Measurements from ENCODE around the gene YPEL5. TPM values are rescaled to one million over a fixed set of nuclear protein-coding genes. Genes with fewer than 3 reads are reported as not detected.

Gene YPEL5
- total RNA-seq, 4 donors from 2014 or later: 39.8 to 75.1 (median 59.0) TPM

DNA sequence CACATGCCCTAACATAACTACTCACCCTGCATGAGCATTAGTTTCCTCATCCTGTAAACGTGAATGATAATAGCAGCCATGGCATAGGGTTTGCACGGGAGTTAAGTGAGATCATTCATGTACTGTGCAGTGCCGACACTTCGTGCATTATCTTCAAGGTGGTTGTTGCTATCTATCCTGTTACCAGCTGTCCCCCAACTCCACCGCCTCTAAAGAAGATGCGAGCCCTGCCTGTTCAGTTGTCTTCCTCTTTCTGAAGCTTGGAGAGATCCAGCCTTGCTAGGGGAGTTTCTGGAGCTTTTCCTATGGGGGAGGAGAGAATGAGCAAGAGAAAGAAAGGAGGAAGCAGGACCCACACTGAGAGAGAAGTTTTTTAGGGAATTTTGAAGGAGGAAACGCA lies 34.4 kb downstream of the YPEL5 start:
- Histone ChIP-seq H3K9me3 (no peaks in the 10 kb centered on the region), H3K27ac (no peak overlapping the region), H3K4me1 (no peaks in the 10 kb centered on the region), H3K4me3 (no peak overlapping the region), H3K27me3 (no peaks in the 10 kb centered on the region), H3K36me3 (no peaks in the 10 kb centered on the region)
- TF ChIP-seq CTCF (IDR thresholded peaks at IDR 0.05) (no peak), POLR2A (IDR thresholded peaks at IDR 0.05) (no peak)
- DNase-seq: no peak

DNA sequence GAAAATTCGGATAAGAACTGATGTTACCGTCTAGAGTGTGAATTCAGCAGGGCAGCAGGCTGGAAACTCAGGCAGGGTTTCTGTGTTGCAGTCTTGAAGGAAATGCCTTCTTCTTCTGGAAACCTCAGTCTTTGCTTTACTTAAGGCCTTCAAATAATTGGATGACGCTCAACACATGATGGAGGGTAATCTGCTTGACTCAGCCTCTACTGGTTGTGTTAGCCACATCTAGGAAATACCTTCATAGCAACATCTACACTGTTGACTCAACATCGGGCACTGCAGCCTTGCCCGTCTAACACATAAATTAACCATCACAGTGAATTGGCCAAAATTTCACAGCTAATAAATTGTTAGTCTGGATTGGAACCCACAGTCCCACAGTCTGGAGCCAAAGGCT lies 37.2 kb downstream of the YPEL5 start:
- H3K36me3 ChIP-seq: no peaks in the 10 kb centered on the region
- no peak for DNase-seq
- TF ChIP-seq CTCF (IDR thresholded peaks at IDR 0.05): no peak

DNA sequence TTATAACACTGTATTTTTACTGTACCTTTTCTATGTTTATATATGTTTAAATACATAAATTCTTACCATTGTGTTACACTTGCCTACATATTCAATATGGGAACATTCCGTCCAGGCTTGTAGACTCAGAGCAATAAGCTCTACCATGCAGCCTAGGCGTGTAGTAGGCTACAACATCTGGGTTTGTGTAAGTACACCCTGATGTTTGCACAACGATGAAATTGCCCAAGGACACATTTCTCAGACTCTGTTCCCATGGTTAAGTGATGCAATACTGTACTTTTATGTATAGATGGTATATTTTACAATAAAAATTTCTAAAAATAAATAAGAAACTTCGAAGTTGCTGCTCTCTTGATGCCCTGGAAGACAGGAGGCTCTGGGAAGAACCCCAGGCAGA lies 38.4 kb downstream of the YPEL5 start:
- DNase-seq: no peak
- Histone ChIP-seq H3K27ac (no peak overlapping the region), H3K4me3 (no peak overlapping the region), H3K9me3 (no peaks in the 10 kb centered on the region), H3K27me3 (no peaks in the 10 kb centered on the region), H3K36me3 (no peaks in the 10 kb centered on the region), H3K4me1 (no peaks in the 10 kb centered on the region)
- no peak for TF ChIP-seq CTCF (IDR thresholded peaks at IDR 0.05)
- no peak for TF ChIP-seq POLR2A (IDR thresholded peaks at IDR 0.05)

More for the DNA sequence above, 37.2 kb downstream of the YPEL5 start:
- Histone ChIP-seq H3K27ac (no peak overlapping the region), H3K9me3 (no peaks in the 10 kb centered on the region), H3K27me3 (no peaks in the 10 kb centered on the region), H3K4me1 (no peaks in the 10 kb centered on the region), H3K4me3 (no peak overlapping the region)

GRCh38 chr2:30188292-30188691 lies 41.5 kb downstream of the YPEL5 start:
- Histone ChIP-seq H3K36me3 (no peaks in the 10 kb centered on the region), H3K4me3 (no peak overlapping the region), H3K4me1 (no peaks in the 10 kb centered on the region), H3K27me3 (no peaks in the 10 kb centered on the region), H3K27ac (no peak overlapping the region), H3K9me3 (no peaks in the 10 kb centered on the region)
- DNase-seq: no peak
- TF ChIP-seq POLR2A (IDR thresholded peaks at IDR 0.05) (no peak), CTCF (IDR thresholded peaks at IDR 0.05) (no peak)

DNA sequence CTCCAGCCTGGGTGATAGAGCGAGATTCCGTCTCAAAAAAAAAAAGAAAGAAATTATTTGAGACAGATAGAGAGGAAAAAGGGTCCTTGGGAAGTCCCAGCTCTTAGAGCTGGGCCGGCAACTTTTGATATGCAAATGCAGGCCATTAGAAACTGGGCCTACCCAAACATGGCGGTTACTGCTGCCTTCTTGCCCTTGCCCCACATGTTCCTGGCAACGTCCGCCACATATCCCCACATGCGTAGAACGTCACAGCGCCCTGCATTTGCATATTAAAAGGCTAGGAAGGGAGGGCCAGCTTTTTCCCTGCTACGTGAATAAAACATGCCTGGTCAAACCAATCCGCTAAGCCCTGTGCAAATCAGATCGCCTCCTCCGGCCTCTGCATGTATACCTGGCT lies 43.8 kb downstream of the YPEL5 start:
- TF ChIP-seq POLR2A (IDR thresholded peaks at IDR 0.05): no peak
- no peak for TF ChIP-seq CTCF (IDR thresholded peaks at IDR 0.05)
- H3K9me3 ChIP-seq: no peaks in the 10 kb centered on the region
- no peak for DNase-seq
- no peaks in the 10 kb centered on the region for H3K27me3 ChIP-seq
- H3K36me3 ChIP-seq: no peaks in the 10 kb centered on the region
- H3K4me3 ChIP-seq: no peak overlapping the region
- no peaks in the 10 kb centered on the region for H3K4me1 ChIP-seq
- H3K27ac ChIP-seq: no peak overlapping the region

DNA sequence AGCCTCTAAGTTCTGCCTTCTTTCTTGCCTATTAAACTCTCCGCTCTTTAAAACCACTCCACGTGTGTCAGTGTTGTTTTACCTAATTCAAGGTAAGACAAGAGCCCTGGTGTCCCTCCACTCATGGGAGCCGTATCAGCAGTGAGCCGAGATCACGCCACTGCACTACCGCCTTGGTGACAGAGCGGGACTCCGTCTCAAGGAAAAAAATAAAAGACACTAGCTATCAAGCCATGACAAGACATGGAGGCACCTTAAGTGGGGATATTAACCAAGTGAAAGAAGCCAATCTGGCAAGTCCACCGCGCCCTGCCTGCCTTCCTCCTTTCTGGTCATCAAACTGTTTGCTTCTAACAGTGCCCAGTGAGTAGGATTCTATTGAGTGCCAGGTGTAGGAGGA lies 44.3 kb downstream of the YPEL5 start:
- H3K27ac ChIP-seq: no peak overlapping the region
- DNase-seq: no peak
- H3K9me3 ChIP-seq: no peaks in the 10 kb centered on the region
- no peak overlapping the region for H3K4me3 ChIP-seq
- no peaks in the 10 kb centered on the region for H3K27me3 ChIP-seq
- H3K4me1 ChIP-seq: no peaks in the 10 kb centered on the region
- no peaks in the 10 kb centered on the region for H3K36me3 ChIP-seq
- TF ChIP-seq CTCF (IDR thresholded peaks at IDR 0.05): no peak
- no peak for TF ChIP-seq POLR2A (IDR thresholded peaks at IDR 0.05)
